Measurements from ENCODE around the gene MAX. TPM values are rescaled to one million over a fixed set of nuclear protein-coding genes. Genes with fewer than 3 reads are reported as not detected.

MAX gene
- total RNA-seq, 1 donor: 57.9 TPM

DNA sequence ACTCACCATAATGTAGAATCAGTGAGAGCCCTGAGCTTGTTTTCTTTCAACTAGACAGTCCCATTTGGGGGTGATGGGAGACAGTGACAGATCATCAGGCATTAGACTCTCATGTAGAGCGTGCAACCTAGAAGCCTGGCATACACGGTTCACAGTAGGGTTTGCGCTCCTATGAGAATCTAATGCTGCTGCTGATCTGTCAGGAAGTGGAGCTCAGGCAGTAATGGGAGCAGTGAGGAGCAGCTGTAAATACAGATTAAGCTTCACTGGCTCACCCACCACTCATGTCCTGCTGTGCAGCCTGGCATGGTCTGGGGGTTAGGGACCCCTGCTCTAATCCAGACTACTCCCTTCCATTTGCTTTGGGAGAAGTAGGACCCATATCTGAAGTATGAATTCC lies 60.0 kb downstream of the MAX start:
- TF ChIP-seq, protein P1, sequence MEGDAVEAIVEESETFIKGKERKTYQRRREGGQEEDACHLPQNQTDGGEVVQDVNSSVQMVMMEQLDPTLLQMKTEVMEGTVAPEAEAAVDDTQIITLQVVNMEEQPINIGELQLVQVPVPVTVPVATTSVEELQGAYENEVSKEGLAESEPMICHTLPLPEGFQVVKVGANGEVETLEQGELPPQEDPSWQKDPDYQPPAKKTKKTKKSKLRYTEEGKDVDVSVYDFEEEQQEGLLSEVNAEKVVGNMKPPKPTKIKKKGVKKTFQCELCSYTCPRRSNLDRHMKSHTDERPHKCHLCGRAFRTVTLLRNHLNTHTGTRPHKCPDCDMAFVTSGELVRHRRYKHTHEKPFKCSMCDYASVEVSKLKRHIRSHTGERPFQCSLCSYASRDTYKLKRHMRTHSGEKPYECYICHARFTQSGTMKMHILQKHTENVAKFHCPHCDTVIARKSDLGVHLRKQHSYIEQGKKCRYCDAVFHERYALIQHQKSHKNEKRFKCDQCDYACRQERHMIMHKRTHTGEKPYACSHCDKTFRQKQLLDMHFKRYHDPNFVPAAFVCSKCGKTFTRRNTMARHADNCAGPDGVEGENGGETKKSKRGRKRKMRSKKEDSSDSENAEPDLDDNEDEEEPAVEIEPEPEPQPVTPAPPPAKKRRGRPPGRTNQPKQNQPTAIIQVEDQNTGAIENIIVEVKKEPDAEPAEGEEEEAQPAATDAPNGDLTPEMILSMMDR (IDR thresholded peaks at IDR 0.05; ENCODE audit: insufficient read depth, low read depth, low read length): no peak
- DNase-seq (ENCODE audit: low read depth): no peak
- no peak overlapping the region for H3K4me3 ChIP-seq (ENCODE audit: low read depth, low read length)

DNA sequence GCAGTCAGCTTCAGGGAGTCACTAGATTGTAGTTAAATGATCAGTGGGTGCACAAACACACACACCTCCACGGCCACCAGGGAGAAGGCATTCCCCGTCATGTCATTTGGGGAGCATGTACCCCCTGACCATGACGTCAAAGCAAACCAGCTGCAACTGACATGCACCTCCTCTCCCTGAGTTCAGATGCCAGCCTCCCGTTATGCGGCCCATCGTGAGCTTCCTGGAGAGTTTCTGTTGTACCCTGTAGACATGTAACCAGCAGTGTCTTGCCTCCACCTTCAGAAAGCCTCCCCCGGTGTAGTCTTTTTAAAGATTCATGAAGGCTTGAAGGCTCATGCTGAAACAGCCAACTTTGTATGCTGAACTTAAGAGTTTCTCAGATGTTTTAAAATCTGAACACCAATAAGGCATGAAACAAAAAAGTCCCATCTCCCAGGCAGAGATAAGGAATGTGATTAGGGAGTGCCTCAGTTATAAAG lies 60.8 kb downstream of the MAX start:
- TF ChIP-seq, protein P1 (IDR thresholded peaks at IDR 0.05; ENCODE audit: insufficient read depth, low read depth, low read length): no peak
- DNase-seq (ENCODE audit: low read depth): no peak
- no peak overlapping the region for H3K4me3 ChIP-seq (ENCODE audit: low read depth, low read length)

DNA sequence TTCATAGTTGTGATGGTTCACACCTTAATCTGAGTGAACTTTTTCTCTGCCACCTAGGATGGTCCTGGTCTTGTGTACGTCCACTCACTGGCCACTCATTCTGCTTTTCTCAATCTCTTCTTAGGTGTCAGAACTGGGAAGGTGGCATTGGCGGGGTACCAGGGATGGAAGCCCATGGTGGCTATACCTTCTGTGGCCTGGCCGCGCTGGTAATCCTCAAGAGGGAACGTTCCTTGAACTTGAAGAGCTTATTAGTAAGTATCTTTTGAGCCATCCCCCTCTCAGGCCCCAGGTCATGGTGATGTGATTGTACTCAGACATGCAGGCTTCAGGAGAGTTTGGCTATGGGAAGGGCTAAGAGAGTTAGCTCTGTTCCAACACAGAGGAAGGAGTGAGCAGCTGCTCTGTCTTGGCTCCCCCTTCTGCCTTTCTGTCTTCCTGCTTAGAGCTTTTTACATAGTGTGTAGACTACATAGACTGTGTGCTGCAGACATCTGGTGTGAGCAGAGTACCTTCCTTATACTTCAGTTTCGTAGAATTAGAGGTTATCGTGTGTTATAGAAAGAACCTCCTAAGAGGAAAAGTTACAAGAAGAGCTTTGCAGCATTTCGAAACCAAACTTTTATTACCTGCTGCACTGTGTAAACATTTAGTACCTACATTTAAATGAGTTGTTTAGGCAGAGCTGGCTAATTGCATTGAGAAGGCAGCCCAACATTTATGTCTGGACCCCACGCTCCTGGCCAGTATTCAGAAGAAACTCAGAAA lies 61.5 kb downstream of the MAX start:
- DNase-seq (ENCODE audit: low read depth): no peak
- TF ChIP-seq, protein P1 (IDR thresholded peaks at IDR 0.05; ENCODE audit: insufficient read depth, low read depth, low read length): no peak
- H3K4me3 ChIP-seq (ENCODE audit: low read depth, low read length): no peak overlapping the region

DNA sequence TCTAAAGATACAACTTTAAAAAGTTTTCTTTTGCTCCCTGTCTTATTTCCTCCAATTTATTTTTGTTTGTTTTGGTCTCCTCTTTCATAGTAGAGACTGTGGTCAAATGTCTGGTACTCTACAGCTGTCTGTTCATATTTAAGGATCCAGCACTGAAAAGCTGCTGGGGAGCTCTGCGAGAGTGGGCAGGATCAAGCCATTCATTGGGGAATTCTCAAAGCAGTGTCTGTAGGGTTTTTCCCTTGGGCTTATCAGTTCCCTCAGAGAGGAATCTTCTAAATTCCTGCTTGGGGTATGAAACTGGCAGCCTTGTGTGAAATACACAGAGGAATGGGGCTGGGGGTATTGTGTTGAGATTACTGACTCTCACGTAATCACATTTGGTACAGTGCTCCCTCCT lies 63.4 kb downstream of the MAX start:
- DNase-seq (ENCODE audit: low read depth): no peak
- no peak overlapping the region for H3K4me3 ChIP-seq (ENCODE audit: low read depth, low read length)
- TF ChIP-seq, protein P1 (IDR thresholded peaks at IDR 0.05; ENCODE audit: insufficient read depth, low read depth, low read length): no peak

DNA sequence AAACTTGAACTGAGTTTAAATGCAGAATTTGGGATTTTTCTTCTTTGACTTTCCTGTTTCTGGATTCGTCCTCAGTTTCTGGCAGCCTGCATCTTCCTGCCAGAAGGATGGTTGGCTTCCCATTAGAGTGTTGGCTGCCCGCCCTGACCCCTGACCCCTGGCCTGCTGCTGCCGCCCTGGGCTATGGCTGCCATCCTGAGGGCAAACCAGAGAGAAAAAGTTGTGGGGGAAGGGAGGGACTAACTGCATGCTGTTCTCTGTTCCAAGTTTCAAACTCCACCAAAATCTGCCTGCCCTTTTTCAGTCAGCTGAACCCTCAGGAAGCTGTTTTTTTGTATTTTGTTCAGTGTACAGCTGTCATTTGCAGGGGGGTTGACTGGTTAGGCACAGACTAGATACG lies 67.3 kb downstream of the MAX start:
- no peak overlapping the region for H3K4me3 ChIP-seq (ENCODE audit: low read depth, low read length)
- DNase-seq (ENCODE audit: low read depth): peak; percentile 18
- TF ChIP-seq, protein P1 (IDR thresholded peaks at IDR 0.05; ENCODE audit: insufficient read depth, low read depth, low read length): no peak

DNA sequence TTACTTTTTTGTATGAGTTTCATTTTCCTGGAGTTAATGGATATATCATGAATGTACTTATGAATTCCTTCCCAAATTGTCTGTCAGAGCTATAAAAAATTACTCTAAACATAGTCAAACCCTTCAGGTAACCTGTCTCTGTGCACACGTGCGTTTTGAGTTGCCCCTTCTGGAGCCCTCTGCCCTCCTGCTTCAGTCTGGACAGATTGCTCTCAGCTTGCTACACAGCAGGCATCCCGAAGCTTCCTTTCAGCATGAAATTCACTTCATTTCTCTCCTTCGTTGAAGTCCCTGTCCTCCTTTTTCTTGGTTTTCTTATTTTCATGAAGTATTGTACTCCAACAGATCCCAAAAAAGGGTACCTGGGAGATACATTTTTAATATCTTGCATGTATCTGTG lies 68.3 kb downstream of the MAX start:
- H3K4me3 ChIP-seq (ENCODE audit: low read depth, low read length): no peak overlapping the region
- DNase-seq (ENCODE audit: low read depth): no peak
- TF ChIP-seq, protein P1 (IDR thresholded peaks at IDR 0.05; ENCODE audit: insufficient read depth, low read depth, low read length): no peak

DNA sequence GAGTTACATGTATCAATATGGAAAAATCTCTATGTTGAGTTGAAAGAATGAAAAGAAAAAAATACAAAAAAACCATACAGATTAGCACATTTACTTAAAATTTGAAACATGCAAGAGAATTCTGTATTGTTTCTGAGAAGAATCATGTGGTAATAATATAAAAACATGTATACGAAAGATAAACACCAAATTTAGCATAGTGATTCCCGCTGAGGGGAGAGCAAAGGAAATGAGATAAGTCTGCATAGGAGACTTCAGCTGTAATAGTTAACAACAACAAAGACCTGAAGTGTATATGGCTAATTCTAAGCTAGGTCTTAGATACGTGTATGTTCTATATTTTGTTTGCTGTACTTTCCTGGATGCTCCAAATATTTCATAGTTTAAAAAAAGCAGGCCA lies 69.1 kb downstream of the MAX start:
- DNase-seq (ENCODE audit: low read depth): no peak
- no peak overlapping the region for H3K4me3 ChIP-seq (ENCODE audit: low read depth, low read length)
- TF ChIP-seq, protein P1 (IDR thresholded peaks at IDR 0.05; ENCODE audit: insufficient read depth, low read depth, low read length): no peak
